ENCODE data around the gene LRRFIP2. TPM values are rescaled to one million over a fixed set of nuclear protein-coding genes. Genes with fewer than 3 reads are reported as not detected.
A peak's percentile ranks its signal among the peaks of the same experiment; 100 is the strongest.

LRRFIP2 gene
- total and polyA plus RNA-seq, 2 experiments from 2014 or later, result 29.0 to 48.8 TPM

DNA sequence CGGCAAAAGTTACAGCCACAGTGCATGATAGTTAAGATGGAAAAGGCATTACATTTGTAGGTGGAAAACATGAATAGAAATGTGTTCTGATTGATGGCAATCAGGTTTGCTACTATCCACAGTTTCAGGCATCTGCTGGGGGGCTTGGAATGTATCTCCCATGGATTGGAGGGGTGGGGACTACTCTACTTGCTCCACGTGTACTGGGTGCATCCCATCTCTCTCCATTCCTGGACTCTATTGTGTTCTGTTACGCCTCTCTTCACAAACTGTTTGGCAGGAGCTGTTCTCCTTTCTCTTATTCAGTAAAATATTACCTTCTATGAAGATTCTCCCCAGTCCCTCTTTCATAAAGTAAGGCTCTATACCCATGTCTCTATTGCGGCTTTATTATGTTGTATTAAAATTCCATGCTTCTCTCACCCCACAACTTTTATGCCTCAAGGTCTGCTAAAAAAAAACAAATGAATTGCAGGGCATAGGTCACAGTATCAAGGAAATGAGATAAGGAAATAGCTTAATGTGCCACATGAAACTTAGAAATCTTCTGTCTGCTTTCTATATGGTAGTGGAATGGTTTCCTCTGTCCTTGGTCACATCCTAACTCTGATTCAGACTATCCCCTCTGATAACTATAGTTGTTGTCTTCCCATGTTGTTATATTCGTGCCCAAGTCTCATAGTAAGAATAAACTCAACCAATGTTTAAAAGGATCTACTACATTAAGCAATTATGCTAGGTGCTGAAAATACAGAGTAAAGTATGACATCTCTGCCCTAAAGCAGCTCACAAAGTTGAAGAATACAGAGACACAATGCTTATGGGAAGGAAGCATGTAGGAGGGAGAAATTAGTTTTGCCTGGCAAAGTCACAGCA lies 43.2 kb downstream of the LRRFIP2 start:
- 83% methylated on average over 5 of the region's 5 CpGs for WGBS (ENCODE audit: low lambda C conversion rate, missing lambda C conversion rate)
- Histone ChIP-seq H2AFZ (no peak overlapping the region), H3K4me3 (no peak overlapping the region), H3K36me3 (replicated peaks; ENCODE audit: insufficient read depth, low read depth) (no peaks in the 10 kb centered on the region), H3K27me3 (no peaks in the 10 kb centered on the region), H3K4me2 (no peak overlapping the region), H3K4me1 (ENCODE audit: insufficient read depth) (peaks cover 7% of the 10 kb centered on the region), H3K27ac (peak overlapping the region; percentile 41), H3K9me3 (ENCODE audit: low read depth) (no peaks in the 10 kb centered on the region), H4K20me1 (ENCODE audit: insufficient read depth, poor library complexity, severe bottlenecking) (no peaks in the 10 kb centered on the region), H3K79me2 (peaks cover 51% of the 10 kb centered on the region), H3K9me2 (replicated peaks; ENCODE audit: insufficient read depth) (no peaks in the 10 kb centered on the region)
- DNase-seq (ENCODE audit: low spot score), result no peak
- TF ChIP-seq EZH2phosphoT487 (IDR thresholded peaks at IDR 0.05; ENCODE audit: low read depth, severe bottlenecking, unreplicated experiment) (no peak), CTCF (IDR thresholded peaks at IDR 0.05; ENCODE audit: poor library complexity) (no peak), EZH2 (IDR thresholded peaks at IDR 0.05; ENCODE audit: borderline replicate concordance) (no peak)

GRCh38 chr3:37130448-37130847 lies 43.9 kb downstream of the LRRFIP2 start:
- Histone ChIP-seq H3K9me3 (ENCODE audit: low read depth) (no peaks in the 10 kb centered on the region), H3K79me2 (peaks cover 44% of the 10 kb centered on the region), H3K4me1 (ENCODE audit: insufficient read depth) (peaks cover 11% of the 10 kb centered on the region), H3K27me3 (no peaks in the 10 kb centered on the region), H3K27ac (no peak overlapping the region), H3K36me3 (replicated peaks; ENCODE audit: insufficient read depth, low read depth) (no peaks in the 10 kb centered on the region), H3K4me2 (no peak overlapping the region), H3K9me2 (replicated peaks; ENCODE audit: insufficient read depth) (no peaks in the 10 kb centered on the region), H4K20me1 (ENCODE audit: insufficient read depth, poor library complexity, severe bottlenecking) (no peaks in the 10 kb centered on the region), H2AFZ (no peak overlapping the region), H3K4me3 (no peak overlapping the region)
- WGBS (ENCODE audit: low lambda C conversion rate, missing lambda C conversion rate), result 97% methylated on average over 3 of the region's 3 CpGs
- TF ChIP-seq EZH2 (IDR thresholded peaks at IDR 0.05; ENCODE audit: borderline replicate concordance), result no peak
- no peak for TF ChIP-seq EZH2phosphoT487 (IDR thresholded peaks at IDR 0.05; ENCODE audit: low read depth, severe bottlenecking, unreplicated experiment)
- no peak for TF ChIP-seq CTCF (IDR thresholded peaks at IDR 0.05; ENCODE audit: poor library complexity)
- no peak for DNase-seq (ENCODE audit: low spot score)

DNA sequence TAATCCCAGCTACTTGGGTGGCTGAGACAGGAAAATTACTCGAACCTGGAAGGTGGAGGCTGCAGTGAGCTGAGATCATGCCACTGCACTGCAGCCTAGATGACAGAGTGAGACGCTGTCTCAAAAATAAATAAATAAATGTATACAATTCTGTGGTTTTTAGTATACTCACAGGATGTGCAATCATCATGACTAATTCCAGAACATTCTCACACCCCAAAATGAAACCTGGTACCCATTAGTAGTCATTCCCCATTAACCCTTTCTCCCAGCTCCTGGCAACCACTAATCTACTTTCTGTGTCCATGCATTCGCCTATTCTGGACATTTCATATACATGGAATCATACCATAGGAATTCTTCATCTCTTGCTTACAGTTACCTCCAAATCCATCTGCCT lies 44.5 kb downstream of the LRRFIP2 start:
- Histone ChIP-seq H3K9me2 (replicated peaks; ENCODE audit: insufficient read depth) (no peaks in the 10 kb centered on the region), H3K79me2 (peaks cover 38% of the 10 kb centered on the region), H3K27ac (no peak overlapping the region), H3K27me3 (no peaks in the 10 kb centered on the region), H2AFZ (no peak overlapping the region), H3K4me2 (no peak overlapping the region), H4K20me1 (ENCODE audit: insufficient read depth, poor library complexity, severe bottlenecking) (no peaks in the 10 kb centered on the region), H3K9me3 (ENCODE audit: low read depth) (no peaks in the 10 kb centered on the region), H3K4me1 (ENCODE audit: insufficient read depth) (peaks cover 12% of the 10 kb centered on the region), H3K36me3 (replicated peaks; ENCODE audit: insufficient read depth, low read depth) (no peaks in the 10 kb centered on the region), H3K4me3 (no peak overlapping the region)
- no peak for DNase-seq (ENCODE audit: low spot score)
- TF ChIP-seq EZH2phosphoT487 (IDR thresholded peaks at IDR 0.05; ENCODE audit: low read depth, severe bottlenecking, unreplicated experiment), result no peak
- no peak for TF ChIP-seq EZH2 (IDR thresholded peaks at IDR 0.05; ENCODE audit: borderline replicate concordance)
- 95% methylated on average over 3 of the region's 3 CpGs for WGBS (ENCODE audit: low lambda C conversion rate, missing lambda C conversion rate)

GRCh38 chr3:37127340-37127739 lies 47.0 kb downstream of the LRRFIP2 start:
- no peak for DNase-seq (ENCODE audit: low spot score)
- peaks cover 19% of the 10 kb centered on the region for H3K4me1 ChIP-seq (ENCODE audit: insufficient read depth)
- H4K20me1 ChIP-seq (ENCODE audit: insufficient read depth, poor library complexity, severe bottlenecking), result no peaks in the 10 kb centered on the region
- H3K4me2 ChIP-seq, result no peak overlapping the region
- no peak overlapping the region for H2AFZ ChIP-seq
- H3K4me3 ChIP-seq, result no peak overlapping the region
- no peaks in the 10 kb centered on the region for H3K27me3 ChIP-seq
- 85% methylated on average over 1 of the region's 1 CpG for WGBS (ENCODE audit: low lambda C conversion rate, missing lambda C conversion rate)
- H3K79me2 ChIP-seq, result peaks cover 21% of the 10 kb centered on the region
- H3K36me3 ChIP-seq (replicated peaks; ENCODE audit: insufficient read depth, low read depth), result no peaks in the 10 kb centered on the region
- H3K9me3 ChIP-seq (ENCODE audit: low read depth), result no peaks in the 10 kb centered on the region
- H3K27ac ChIP-seq, result no peak overlapping the region
- TF ChIP-seq CTCF (IDR thresholded peaks at IDR 0.05; ENCODE audit: poor library complexity) (no peak), EZH2 (IDR thresholded peaks at IDR 0.05; ENCODE audit: borderline replicate concordance) (no peak), EZH2phosphoT487 (IDR thresholded peaks at IDR 0.05; ENCODE audit: low read depth, severe bottlenecking, unreplicated experiment) (no peak)
- H3K9me2 ChIP-seq (replicated peaks; ENCODE audit: insufficient read depth), result no peaks in the 10 kb centered on the region
